CD4-positive, alpha-beta T cell treated with Interleukin-15 for 1 hour (primary cell): Measurements from ENCODE around the gene SMG6.

Experiments used
- DNase-seq: peaks from one replicate; pipeline ENCODE4 v3.0.0-alpha.2; 2020

SMG6 gene

DNA sequence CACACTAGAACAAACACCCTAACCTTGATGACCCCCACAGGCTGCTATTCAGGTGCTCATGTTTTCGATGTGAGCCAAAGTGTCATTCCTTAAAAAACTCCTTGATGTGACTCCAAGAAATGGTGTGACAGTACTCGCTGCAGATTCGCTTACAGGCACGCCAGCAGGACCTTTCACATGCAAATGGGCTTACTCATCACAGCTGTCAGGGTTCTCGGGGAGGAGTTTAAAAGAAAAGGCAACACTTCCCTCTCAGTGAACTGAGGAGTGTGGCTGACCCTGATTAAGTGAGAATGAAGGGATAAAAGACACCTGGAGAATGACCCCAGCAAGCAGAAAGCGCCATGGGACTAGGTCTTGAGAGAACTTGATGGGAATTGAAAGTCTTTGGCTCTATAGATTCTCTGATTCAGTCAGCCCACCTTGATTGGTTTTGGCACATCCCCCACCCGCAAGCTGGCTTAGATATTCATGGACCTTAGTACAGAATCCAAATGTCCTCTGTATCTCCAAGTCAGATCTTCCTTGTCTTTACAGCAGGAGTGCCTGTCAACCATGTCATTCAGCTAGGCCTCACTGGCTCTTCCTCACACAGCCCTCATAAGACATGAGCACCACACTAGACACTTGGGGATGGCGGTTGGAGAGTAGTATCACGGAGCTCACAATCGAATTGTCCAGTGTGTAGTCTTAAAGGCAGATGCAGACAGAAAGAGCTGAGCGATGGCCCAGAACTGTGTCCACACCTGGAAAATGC lies 166.1 kb downstream of the SMG6 start:
- DNase-seq = peak; percentile 42

DNA sequence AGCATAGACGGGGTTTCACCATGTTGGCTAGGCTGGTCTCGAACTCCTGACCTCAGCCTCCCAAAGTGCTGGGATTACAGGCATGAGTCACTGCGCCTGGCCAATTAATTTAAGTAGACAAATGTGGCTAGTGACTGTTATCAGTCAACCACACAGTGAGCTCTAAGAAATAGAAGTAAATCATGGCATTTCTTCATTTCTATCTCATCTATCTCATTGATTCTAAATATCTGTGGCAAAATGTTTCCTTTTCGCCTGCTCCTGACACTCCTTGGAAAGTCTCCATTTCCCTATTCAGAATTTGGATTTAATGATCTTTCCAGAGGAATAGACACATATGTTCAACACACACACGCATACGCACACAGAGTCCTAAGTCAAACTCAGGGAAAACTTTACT lies 167.3 kb downstream of the SMG6 start:
- DNase-seq = no peak

DNA sequence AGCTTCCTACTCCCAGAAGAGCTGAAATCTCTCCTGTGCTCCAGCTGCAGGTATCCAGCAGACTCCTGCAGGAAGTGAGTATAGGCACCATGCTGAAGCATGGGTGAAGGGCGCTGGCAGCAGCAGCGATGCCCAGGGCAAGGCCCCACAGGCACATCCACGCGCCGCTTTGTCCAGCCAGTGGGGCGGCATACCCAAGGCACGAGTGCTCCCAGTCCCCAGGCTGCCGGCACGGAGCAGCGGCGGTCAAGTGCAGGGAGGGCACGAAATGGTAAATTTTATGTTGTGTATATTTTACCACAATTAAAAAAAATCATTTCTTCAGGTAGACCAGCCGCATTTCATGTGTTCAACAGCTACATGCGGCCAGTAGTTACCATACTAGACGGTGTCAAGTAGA lies 175.6 kb downstream of the SMG6 start:
- DNase-seq = no peak

DNA sequence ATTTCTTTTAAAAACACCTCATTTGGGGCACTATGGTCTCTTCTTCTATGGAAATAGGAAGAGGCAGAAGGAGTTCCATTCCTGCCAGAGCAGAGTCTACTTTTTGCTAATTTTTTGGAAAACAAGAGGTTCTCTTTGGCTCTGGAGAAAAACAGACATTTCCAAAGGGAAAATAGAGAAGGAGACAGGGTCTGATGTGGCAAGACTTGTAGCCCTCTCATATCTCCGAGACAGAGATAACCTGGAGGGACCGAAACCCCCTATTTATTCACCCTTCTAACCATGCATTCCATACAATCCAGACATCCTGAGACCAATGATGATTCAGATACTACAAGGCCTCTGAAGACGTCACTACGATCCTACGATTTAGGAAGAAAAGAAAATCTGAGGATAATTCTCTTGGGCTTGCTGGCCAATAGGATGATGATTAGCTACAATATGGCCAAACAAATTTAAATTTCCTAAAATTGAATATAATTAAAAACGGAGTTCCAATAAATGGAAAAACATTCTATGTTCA lies 178.5 kb downstream of the SMG6 start:
- no peak for DNase-seq

DNA sequence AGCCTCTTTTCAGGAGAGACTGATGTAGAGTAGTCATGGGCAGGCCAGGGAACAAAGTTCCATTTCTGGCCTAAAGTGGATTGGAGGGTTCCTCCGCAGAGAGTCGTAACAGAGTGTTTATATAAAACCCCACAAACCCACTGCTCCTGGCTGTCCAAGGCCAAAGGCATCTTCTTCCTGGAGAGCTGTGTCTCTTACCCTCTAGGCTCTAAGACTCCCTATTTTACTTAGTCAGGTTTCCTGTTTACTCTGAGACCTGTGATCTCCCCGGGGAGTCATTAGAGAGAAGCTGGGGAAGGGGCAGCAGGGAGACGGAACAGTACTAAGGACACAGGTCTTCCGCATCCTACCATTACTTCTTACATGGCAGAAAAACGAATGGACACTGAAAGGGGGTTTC lies 179.2 kb downstream of the SMG6 start:
- DNase-seq = no peak

DNA sequence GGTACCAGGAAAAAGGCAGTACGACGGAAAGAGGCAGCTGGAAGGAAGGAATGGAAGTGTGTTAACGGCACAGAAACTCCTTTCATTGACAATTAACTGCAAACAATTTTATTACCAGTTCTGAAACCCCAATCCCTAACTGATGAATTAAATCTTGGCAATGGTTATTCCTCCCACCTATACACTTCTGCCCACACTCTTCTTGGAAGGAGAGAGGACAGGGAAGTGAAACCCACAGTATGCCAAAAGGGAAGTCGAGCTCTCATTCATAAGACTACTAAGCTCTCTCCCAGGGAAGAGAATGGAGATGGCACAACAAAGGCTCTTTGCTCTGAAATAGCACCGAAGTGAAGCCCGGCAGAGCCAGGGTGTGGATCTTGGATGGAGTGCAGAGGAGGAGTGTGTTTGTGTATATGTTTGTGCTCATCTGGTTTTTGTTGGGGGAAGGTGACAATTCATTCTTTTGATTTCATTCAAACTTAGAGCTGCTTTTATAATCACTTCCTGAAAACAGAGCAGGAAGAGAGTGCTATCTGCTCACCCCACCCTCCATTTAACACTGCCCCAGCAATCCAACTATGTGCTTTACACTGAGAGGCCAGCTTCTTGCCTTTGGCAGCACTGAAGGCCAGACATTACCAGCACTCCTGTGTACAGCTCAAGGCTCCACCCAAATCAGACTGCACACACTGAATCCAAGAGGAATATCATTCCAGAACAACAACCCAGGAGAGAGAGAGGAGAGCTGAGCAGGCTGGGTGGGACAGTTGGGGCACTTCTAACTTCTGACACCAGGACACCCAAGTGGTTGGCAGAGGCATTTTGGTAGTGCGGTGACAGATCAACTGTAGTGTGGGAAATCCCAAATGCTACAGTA lies 180.0 kb downstream of the SMG6 start:
- no peak for DNase-seq

DNA sequence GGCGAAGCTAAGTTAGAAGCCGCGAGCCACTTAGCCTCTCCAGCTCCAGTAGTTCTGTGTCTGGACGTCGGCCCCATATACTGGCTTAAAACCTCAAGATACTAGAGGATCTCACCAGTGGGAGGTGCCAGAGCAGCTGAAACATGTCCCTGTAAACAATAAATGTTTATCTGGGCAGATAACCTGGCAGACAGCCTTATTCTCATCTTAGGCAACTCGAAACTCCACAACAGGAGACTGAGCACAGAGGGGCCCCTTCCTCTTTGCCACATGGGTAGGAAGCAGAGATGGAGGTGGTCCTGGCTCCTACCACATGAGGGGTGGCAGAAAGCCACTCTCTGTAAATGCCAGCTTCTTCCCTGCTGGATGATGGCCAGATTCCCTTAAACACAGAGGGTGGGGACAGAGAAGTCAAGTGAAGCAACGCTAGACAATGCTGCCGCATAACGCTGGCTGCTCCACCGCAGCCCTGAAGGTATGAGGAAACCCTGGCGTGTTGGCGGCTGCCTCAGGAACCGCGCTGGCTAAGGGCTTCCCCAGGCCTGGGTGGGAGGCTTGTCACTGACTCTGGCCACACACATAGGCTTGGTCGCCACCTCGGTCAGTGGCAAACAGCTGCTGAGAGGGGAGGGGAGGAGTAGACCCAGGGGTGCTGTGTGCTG lies 180.8 kb downstream of the SMG6 start:
- peak; percentile 33 for DNase-seq

DNA sequence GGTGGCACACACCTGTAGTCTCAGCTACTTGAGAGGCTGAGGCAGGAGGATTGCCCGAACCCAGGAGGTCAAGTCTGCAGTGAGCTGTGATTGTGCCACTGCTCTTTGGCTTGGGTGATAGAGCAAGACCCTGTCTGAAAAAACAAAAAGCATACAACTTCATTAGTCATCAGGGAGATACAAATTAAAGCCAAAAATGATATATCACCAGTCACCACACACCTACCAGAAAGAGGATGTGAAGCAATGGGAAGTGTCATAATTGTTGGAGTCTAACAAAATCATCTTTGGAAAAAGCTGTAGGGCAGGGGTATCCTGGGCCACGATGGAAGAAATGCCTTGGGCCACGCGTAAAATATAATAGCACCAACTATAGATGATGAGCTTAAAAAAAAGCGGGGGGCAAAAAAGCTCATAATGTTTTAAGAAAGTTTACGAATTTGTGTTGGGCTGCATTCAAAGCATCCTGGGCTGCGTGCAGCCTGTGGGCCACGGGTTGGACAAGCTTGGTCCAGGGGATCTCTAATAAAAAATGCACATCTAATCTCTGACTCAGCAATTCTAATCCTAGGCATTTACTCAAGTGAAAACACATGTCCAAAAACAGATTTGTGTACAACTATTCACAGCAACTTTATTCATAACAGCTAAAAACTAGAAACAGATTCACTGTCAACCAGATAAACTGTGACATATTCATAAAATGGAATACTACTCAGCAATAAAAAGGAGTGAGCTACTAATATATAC lies 182.8 kb downstream of the SMG6 start:
- DNase-seq = no peak

DNA sequence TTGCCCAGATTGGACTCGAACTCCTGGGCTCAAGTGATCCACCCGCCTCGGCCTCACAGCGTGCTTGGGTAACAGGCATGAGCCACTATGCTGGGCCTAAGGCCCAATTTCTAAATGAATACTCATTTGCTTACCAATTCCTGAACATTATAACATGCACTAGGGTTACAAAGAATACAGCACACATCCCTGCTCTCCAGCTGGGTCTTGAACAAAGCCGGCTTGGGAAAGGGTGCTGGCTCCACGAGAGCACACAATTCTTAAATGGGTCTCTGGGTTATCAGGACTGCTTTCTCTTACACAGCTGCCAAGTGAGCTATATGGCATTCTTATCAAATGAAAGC lies 190.3 kb downstream of the SMG6 start:
- DNase-seq = no peak

DNA sequence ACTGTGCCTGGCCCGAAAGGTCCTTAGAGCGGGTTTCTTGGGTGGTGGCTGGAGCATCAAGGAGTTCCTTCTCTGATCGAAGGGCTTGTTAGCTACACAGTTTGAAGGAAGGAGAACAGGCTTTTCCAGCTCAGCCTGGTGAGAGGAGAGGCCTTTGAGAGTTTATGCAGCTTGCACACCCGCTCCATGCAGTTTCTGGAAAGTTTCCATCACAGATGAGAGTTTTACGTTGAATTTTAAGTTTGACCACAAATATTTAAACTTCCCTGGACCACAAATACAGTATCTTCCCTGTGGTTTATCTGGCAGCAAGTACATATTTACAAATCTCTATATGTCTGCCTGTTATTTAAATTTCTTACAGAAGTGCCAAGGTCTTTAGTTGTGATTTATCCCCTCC lies 191.9 kb downstream of the SMG6 start:
- DNase-seq = no peak

DNA sequence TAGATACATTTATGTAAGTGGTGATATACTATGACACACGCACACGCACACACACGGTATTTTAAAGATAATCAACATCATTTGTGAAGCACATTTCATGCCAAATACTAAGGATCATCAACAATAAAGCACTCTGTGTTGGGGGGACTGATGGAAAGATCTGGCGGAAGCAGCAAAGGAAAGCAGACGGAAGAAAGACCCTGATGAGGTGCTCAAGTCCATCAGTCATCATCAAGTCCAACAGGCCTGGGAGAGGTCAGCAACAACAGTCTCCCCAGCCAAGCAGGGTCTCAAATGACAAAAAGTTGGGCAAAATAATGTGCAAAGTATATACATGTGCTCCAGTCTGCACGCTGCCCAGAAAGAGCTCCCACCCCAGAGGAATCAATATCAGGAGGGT lies 193.1 kb downstream of the SMG6 start:
- DNase-seq = no peak

DNA sequence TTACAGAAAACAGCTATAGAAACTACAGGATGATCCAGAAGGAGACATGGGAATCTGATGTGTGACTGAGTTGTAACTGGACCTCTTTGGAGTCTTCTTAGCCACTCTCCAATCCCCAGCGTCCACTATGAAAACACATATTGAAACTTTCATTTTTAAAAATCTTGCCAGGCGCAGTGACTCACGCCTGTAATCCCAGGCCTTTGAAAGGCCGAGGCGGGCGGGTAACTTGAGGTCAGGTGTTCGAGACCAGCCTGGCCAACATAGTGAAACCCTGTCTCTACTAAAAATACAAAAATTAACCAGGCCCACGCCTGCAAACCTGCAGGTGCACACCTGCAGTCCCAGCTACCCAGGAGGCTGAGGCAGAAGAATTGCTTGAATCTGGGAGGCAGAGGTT lies 195.4 kb downstream of the SMG6 start:
- no peak for DNase-seq

DNA sequence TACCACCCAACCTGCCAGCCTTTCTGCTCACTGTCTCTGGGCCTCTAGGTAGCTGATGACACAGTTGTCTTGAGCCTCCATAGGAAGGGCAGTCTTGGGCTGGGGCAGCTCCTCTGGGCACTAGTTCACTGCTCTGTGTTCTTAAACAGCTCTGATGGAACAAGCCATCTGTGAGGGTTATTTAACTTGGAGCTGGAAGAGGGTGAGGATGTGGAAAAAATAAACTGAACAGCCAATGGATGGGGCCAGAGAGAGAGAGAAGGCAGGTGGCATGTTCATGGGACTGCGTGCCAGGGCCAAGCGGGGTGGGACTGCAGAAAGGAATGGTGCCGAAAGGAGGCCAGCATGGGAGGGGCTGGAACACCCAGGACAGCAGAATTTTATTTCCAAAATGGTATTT lies 196.1 kb downstream of the SMG6 start:
- DNase-seq = no peak

DNA sequence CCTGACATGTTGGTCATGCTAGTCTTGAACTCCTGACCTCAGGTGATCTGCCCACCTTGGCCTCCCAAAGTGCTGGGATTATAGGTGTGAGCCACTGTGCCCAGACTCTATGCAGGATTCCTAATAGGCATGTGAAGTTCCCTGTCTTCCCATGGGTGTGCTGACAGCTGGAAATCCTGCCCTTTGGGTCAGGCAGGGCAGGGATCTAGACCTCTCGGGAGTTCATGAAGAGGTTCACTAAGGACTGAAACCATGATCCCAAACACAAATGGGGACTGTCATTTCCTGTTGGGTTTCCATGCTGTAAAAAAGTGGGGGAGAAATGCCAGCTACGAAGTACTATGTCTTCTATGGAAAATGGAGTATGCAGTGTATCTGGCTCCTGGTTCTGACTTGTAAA lies 196.5 kb downstream of the SMG6 start:
- DNase-seq = no peak

DNA sequence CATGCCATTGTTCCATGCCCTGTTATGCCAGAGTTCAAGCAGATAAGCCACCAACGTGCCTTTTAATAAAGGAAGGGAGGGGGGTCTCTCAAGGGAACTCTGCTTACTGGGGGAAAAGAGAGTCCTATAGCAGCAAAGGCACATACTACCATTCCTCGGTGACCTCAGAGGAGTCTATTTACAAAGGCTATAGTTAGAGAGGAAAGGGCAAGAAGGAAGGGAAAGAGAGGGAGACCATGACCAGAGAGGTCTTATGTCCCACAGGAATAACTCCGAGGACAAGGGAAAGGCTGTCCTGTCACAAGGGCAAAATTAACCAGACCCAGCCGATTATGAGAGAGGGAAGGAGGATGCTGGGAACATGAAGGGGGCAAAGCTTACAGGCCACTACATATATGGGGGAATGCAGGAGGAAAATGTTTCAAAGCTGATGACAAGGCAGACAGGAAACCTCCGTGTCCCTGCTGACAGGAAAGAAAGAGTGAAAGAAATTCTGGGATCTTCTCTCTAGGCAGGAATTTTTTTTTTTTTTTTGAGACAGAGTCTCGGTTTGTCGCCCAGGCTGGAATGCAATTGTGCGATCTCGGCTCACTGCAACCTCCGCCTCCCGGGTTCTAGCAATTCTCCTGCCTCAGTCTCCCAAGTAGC lies 197.2 kb downstream of the SMG6 start:
- DNase-seq = no peak

DNA sequence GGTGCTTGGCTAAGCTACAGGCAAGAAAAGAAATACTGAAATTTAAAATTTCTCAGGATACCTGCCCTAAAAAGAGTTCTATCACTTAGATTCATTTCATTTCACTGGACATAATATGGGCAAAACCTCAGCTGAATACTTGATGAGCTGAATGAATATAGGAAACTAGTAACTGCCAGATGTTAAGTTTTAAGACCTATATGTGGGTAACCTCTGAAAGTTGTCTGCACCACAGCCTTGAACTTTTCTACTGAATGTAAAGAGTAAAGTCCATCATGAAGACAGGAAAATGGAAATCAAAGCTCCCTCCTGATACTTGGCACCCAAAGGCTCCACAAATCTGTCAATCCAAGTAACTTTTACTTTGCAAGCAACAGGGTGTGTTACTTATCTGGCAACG lies 197.9 kb downstream of the SMG6 start:
- DNase-seq = no peak

DNA sequence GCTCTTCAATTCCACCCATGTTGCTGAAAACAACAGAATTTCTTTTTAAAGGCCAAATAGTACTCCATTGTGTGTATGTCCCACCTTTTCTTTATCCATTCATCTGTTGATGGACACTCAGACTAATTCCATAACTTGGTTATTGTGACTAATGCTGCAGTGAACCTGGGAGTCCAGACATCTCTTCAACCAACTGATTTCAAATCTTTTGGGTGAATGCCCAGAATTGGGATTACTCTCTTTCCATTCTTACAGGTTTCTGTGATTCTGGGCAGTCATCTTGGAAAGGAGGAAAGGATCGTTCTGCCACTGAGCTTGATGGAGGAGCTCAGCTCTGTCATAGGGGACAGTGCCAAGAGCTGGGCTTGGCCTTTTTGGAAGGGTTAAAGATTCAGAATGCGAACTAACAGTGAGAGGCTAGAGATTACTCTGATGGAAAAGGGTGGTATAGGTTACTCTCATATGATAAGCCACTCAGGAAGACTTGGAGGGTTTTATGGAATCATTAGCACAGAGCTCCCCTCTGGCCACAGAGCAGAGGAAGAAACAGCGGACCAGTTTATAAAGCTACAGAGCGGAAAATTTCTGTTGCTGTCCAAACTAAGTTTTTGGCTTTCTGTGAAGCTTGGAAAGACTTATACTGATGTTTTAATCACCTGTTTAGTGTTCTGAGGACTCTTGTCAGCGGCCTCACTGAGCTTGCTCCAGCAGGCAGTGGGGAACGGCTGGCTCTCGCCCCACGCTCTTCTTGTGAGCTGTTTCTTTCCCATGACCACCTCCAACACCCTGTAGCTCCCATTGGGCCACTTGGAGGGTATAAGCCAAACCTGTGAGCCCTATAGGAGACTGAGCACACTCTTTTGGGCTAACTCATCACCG lies 200.4 kb downstream of the SMG6 start:
- DNase-seq = no peak

DNA sequence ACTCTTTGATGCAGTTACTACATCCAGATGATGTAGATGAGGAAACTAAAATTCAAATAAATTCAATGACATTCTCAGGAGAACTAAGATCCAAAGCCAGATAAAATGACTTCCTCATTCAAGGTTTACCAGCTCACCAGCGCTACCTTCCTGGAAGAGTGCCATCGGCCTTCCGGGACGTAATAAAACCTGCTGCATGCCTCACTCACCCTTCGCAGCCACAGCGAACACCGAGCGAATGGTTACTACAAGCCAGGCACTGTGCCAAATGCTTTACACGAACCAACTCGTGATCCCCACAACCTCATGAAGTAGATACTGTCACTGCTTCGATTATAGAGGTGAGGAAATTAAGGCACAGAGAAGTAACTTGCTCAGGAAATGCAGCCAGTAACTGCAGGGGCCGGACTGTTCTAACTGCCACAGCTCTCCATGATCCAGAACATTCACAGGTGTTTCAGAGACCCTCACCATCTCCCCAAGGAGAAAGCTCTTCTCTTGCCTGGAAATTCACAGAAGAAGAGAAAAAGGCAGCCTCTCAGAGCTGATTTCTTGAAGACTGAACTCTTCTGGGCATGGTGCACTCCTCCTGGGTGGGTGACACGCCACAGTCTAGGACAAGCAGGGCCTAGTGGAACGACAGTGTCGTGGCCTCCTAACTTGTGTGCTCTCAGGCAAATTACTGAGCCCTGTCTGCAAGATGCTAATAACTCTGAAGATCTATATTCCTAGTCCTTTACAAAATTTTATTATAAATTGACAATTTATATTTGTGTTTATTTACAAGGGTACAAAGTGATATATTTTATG lies 201.9 kb downstream of the SMG6 start:
- peak; percentile 70 for DNase-seq

DNA sequence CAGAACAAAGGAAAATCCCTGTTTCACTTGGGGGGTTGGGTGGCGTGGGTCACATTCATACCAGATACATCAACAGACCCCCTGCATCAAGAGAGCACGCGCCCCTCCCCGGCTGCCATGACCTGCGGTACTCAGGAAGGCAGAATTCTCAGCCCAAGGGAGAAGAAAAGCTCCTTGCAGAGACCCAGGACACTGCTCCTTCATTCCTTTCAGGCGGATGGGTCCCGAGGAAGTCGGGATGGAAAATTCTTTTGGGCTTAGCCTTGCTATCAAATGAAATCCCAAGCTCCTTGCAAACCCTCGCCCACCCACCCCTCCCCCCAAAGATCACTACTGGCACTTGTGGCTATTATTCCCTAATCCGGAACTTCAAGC lies 208.1 kb downstream of the SMG6 start:
- DNase-seq = no peak

DNA sequence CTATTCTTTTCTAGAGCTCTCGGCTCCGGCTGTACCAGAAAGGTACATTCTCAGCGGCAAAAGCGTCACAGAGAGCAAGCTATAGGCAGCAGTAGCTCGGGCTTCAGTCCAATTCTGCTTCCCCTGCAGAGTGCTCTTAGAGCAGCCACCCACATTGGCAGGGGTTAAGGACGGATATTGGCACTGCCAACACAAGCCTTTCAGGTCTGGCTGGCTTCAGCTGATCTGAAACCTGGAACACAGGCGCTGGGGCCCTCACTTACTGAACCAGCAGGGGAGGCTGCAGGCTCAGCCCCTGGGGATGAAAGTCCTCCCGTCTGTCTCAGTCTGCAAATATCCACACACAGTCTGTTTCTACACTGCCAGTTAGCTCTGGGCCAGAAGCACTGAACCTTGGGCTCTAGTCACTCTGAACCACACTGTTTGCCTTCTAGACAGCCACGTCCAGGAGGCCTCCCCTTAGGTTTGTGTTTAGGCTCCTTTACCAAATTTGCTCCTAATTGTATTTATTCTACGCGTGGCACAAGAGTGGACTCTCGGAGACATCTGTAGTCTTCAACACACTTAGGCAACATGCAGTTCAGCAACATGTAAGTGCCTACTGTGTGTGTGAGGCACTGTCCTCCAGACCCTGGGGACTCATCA lies 208.6 kb downstream of the SMG6 start:
- no peak for DNase-seq
